MM.1S (cell line): ENCODE data around the gene ARID1A.

Experiments
- DNase-seq: peaks from one replicate; pipeline ENCODE4 v3.0.0-alpha.2; 2015
- H2AFZ ChIP-seq: fragments of 300-600 bp; sonication (generic); 2 replicates; pipeline ENCODE4 v1.6.0; 2016; ENCODE audit warnings: antibody characterized with exemption, low read length
- H3F3A ChIP-seq: fragments of 300-600 bp; sonication (generic); 2 replicates; pipeline ENCODE4 v1.6.1; 2016; ENCODE audit warnings: mild to moderate bottlenecking, antibody characterized with exemption, low read length, moderate library complexity, mixed read lengths; ENCODE audit not compliant: insufficient read depth
- H3K27ac ChIP-seq: fragments of 300-600 bp; sonication (generic); 2 replicates; pipeline ENCODE4 v1.5.1; 2016; ENCODE audit warnings: mild to moderate bottlenecking, low read length
- H3K27me3 ChIP-seq: fragments of 300-600 bp; sonication (generic); replicated peaks from 2 replicates; pipeline ENCODE4 v1.6.0; 2016; ENCODE audit warnings: low read length; ENCODE audit not compliant: insufficient read depth
- H3K36me3 ChIP-seq: fragments of 300-600 bp; sonication (generic); replicated peaks from 2 replicates; pipeline ENCODE4 v1.6.1; 2016; ENCODE audit warnings: mild to moderate bottlenecking, low read length, mixed read lengths; ENCODE audit not compliant: insufficient read depth
- H3K4me1 ChIP-seq: fragments of 300-600 bp; sonication (generic); 2 replicates; pipeline ENCODE4 v1.6.1; 2016; ENCODE audit warnings: low read length, mixed read lengths
- H3K4me2 ChIP-seq: fragments of 300-600 bp; sonication (generic); 2 replicates; pipeline ENCODE4 v1.6.0; 2016; ENCODE audit warnings: low read depth, low read length
- H3K4me3 ChIP-seq: fragments of 300-600 bp; sonication (generic); 2 replicates; pipeline ENCODE4 v1.5.1; 2016; ENCODE audit warnings: low read length, mixed read lengths
- H3K79me2 ChIP-seq: fragments of 300-600 bp; sonication (generic); 2 replicates; pipeline ENCODE4 v1.6.1; 2016; ENCODE audit warnings: mixed run types, low read length, mixed read lengths
- H3K9ac ChIP-seq: fragments of 300-600 bp; sonication (generic); 2 replicates; pipeline ENCODE4 v1.6.1; 2016; ENCODE audit warnings: low read length, mixed read lengths
- H3K9me2 ChIP-seq: fragments of 300-600 bp; sonication (generic); replicated peaks from 2 replicates; pipeline ENCODE4 v1.6.1; 2016; ENCODE audit warnings: mild to moderate bottlenecking, low read length, mixed read lengths; ENCODE audit not compliant: insufficient read depth
- H3K9me3 ChIP-seq: fragments of 300-600 bp; sonication (generic); replicated peaks from 2 replicates; pipeline ENCODE4 v1.6.1; 2016; ENCODE audit warnings: mild to moderate bottlenecking, low read length, mixed read lengths; ENCODE audit not compliant: insufficient read depth
- H4K20me1 ChIP-seq: fragments of 300-600 bp; sonication (generic); 2 replicates; pipeline ENCODE4 v1.6.1; 2016; ENCODE audit warnings: mild to moderate bottlenecking, low read length, moderate library complexity, mixed read lengths; ENCODE audit not compliant: insufficient read depth
- CTCF ChIP-seq: fragments of 300-600 bp; sonication (generic); IDR thresholded peaks from 2 replicates; pipeline ENCODE4 v1.5.1; 2016; ENCODE audit warnings: antibody characterized with exemption, low read length, mixed read lengths
- EZH2 ChIP-seq: fragments of 300-600 bp; sonication (generic); optimal IDR thresholded peaks from 2 replicates; pipeline ENCODE3; 2017; ENCODE audit warnings: low read depth, mild to moderate bottlenecking, antibody characterized with exemption, low read length, mixed read lengths
- EZH2phosphoT487 ChIP-seq: fragments of 300-600 bp; sonication (generic); IDR thresholded peaks from 2 replicates; pipeline ENCODE4 v1.6.1; 2018; ENCODE audit warnings: antibody characterized with exemption, low read length

Gene ARID1A

GRCh38 chr1:26752519-26752918, 56.7 kb downstream of the ARID1A start:
- no peak for DNase-seq
- Histone ChIP-seq H3K36me3 (peaks cover 15% of the 10 kb centered on the region; the same call in 1 of the 2 replicates), H3K79me2 (peaks cover 98% of the 10 kb centered on the region)

GRCh38 chr1:26754086-26754874, 58.5 kb downstream of the ARID1A start:
- H3K9ac ChIP-seq: no peak overlapping the region
- no peaks in the 10 kb centered on the region for H3F3A ChIP-seq
- DNase-seq: no peak
- H3K27me3 ChIP-seq: no peaks in the 10 kb centered on the region
- H3K36me3 ChIP-seq: peaks cover 22% of the 10 kb centered on the region
- H2AFZ ChIP-seq: no peak overlapping the region
- TF ChIP-seq EZH2phosphoT487: no peak
- TF ChIP-seq CTCF: no peak
- H3K9me2 ChIP-seq: no peaks in the 10 kb centered on the region
- H3K4me1 ChIP-seq: no peaks in the 10 kb centered on the region
- no peak overlapping the region for H3K27ac ChIP-seq
- H4K20me1 ChIP-seq: peaks cover 6% of the 10 kb centered on the region; the same call in 1 of the 2 replicates
- no peak overlapping the region for H3K4me3 ChIP-seq
- H3K79me2 ChIP-seq: peaks cover 100% of the 10 kb centered on the region
- no peaks in the 10 kb centered on the region for H3K9me3 ChIP-seq
- H3K4me2 ChIP-seq: no peak overlapping the region

More at GRCh38 chr1:26752519-26752918, 56.7 kb downstream of the ARID1A start:
- H3F3A ChIP-seq: no peaks in the 10 kb centered on the region
- no peaks in the 10 kb centered on the region for H3K27me3 ChIP-seq
- no peak overlapping the region for H2AFZ ChIP-seq
- no peak overlapping the region for H3K4me2 ChIP-seq
- no peak overlapping the region for H3K9ac ChIP-seq
- TF ChIP-seq EZH2phosphoT487 (no peak), CTCF (no peak), EZH2 (no peak)
- H3K4me3 ChIP-seq: no peak overlapping the region
- H3K9me3 ChIP-seq: no peaks in the 10 kb centered on the region
- H4K20me1 ChIP-seq: peaks cover 6% of the 10 kb centered on the region; the same call in 1 of the 2 replicates
- H3K4me1 ChIP-seq: no peaks in the 10 kb centered on the region
- no peaks in the 10 kb centered on the region for H3K9me2 ChIP-seq
- no peak overlapping the region for H3K27ac ChIP-seq

GRCh38 chr1:26758358-26758757, 62.5 kb downstream of the ARID1A start:
- TF ChIP-seq CTCF: no peak
- no peak for TF ChIP-seq EZH2phosphoT487
- TF ChIP-seq EZH2: no peak
- no peak overlapping the region for H3K9ac ChIP-seq
- peaks cover 98% of the 10 kb centered on the region for H3K79me2 ChIP-seq
- no peak for DNase-seq
- H3K9me2 ChIP-seq: no peaks in the 10 kb centered on the region
- no peak overlapping the region for H2AFZ ChIP-seq
- no peaks in the 10 kb centered on the region for H3K9me3 ChIP-seq
- no peaks in the 10 kb centered on the region for H3F3A ChIP-seq
- no peaks in the 10 kb centered on the region for H3K27me3 ChIP-seq
- no peaks in the 10 kb centered on the region for H3K4me1 ChIP-seq
- H3K36me3 ChIP-seq: peaks cover 30% of the 10 kb centered on the region
- no peak overlapping the region for H3K4me3 ChIP-seq
- H3K4me2 ChIP-seq: no peak overlapping the region
- peaks cover 3% of the 10 kb centered on the region; the same call in 1 of the 2 replicates for H4K20me1 ChIP-seq
- H3K27ac ChIP-seq: no peak overlapping the region
